Activated CD8-positive, alpha-beta T cell treated with anti-CD3 and anti-CD28 coated beads for 36 hours (primary cell): ENCODE results near the gene GDPD5. TPM values are rescaled to one million over a fixed set of nuclear protein-coding genes. Genes with fewer than 3 reads are reported as not detected.

ENCODE experiments used
- ATAC-seq: fragments of 200-7000 bp; cut with Tn5 transposase; one replicate; pipeline ENCODE4 v1.10.0; 2021; ENCODE audit warnings: mild to moderate bottlenecking, moderate library complexity
- CTCF ChIA-PET: fragments of 350-600 bp; sonication (Branson Sonifier 250); formaldehyde crosslinking; loops from one replicate; lab custom pipeline; 2021; ENCODE audit warnings: antibody characterized with exemption; lab: Charles Lee
- POLR2A ChIA-PET: fragments of 350-600 bp; sonication (Branson Sonifier 250); formaldehyde crosslinking; loops from one replicate; lab custom pipeline; 2021; ENCODE audit warnings: antibody characterized with exemption; lab: Charles Lee
- DNase-seq: peaks from one replicate; pipeline ENCODE4 v3.0.0-alpha.2; 2020
- H3K27ac Mint-ChIP-seq: one replicate; pipeline ENCODE4 v1.8.0; 2021; ENCODE audit warnings: mild to moderate bottlenecking, mixed read lengths
- H3K27me3 Mint-ChIP-seq: one replicate; pipeline ENCODE4 v1.8.0; 2021; ENCODE audit warnings: mixed read lengths
- H3K36me3 Mint-ChIP-seq: one replicate; pipeline ENCODE4 v1.8.0; 2021; ENCODE audit warnings: low read depth, mixed read lengths
- H3K4me1 Mint-ChIP-seq: one replicate; pipeline ENCODE4 v1.8.0; 2021; ENCODE audit warnings: low read depth, mixed read lengths
- H3K4me3 Mint-ChIP-seq: one replicate; pipeline ENCODE4 v1.8.0; 2021; ENCODE audit warnings: mild to moderate bottlenecking, moderate library complexity, mixed read lengths
- H3K9me3 Mint-ChIP-seq: one replicate; pipeline ENCODE4 v1.8.0; 2021; ENCODE audit warnings: mixed read lengths
- intact Hi-C: fragments of 100-400 bp; cut with micrococcal nuclease; formaldehyde crosslinking; loops from one replicate; pipeline ENCODE4 v1.10.0; 2022
- total RNA-seq, 2 experiments: library from RNA; stranded (reverse); gene quantifications; one replicate each; pipeline ENCODE4 v1.2.3, GENCODE V29; 2021
- TF ChIP-seq, protein P1 (sequence below): fragments of 200-600 bp; IDR thresholded peaks from one replicate; pipeline ENCODE4 v1.8.0; 2022; ENCODE audit warnings: antibody characterized with exemption, mild to moderate bottlenecking

GDPD5 gene
- total RNA-seq, 2 experiments from 2014 or later = 7.8 to 11.0 TPM

DNA sequence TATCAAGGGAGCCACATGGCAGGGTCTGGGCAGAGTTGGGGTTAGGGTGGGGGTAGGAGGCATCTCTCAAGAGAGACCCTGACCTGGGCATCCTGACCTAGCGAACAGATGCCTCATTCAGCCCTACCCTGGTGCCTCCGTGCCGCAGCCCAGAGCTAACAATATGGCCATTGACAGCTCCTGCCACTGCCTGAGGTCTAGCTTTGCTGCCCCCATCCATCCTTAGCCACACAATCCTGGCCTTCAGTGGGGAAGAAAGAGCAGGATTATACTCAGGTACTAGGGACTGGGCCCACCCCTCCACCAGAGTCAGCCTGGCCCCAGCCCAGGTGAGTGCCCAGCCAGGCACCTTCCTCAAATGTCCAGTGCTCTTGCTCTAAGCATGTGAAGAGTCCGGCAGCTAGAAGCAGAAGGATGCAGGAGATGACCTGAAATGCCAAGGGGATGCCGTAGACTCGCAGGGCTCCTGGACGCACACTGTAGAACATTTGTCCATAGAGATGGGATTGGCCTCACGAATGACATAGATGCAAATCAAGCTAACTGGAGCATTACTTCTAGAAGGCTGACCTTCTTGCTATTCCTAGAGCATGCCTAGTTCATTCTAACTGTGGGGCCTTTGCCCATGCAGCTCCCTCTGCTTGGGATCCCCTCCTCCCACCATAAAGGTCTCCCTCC is 23.0 kb upstream of the GDPD5 start:
- ChIA-PET POLR2A (interaction anchor here (0.7 to 1.3 kb wide), 4 partner anchors 13 to 181 kb away, joined by 3 to 6 read pairs (median 4); partner anchors contain the start of gene SERPINH1), CTCF (interaction anchor here (0.8 to 2.2 kb wide), 10 partner anchors 10 to 192 kb away, joined by 3 to 9 read pairs (median 6); no protein-coding TSS in a partner anchor)
- H3K36me3 Mint-ChIP-seq = no peaks in the 10 kb centered on the region
- intact Hi-C loops = no loop called here
- TF ChIP-seq, protein P1, sequence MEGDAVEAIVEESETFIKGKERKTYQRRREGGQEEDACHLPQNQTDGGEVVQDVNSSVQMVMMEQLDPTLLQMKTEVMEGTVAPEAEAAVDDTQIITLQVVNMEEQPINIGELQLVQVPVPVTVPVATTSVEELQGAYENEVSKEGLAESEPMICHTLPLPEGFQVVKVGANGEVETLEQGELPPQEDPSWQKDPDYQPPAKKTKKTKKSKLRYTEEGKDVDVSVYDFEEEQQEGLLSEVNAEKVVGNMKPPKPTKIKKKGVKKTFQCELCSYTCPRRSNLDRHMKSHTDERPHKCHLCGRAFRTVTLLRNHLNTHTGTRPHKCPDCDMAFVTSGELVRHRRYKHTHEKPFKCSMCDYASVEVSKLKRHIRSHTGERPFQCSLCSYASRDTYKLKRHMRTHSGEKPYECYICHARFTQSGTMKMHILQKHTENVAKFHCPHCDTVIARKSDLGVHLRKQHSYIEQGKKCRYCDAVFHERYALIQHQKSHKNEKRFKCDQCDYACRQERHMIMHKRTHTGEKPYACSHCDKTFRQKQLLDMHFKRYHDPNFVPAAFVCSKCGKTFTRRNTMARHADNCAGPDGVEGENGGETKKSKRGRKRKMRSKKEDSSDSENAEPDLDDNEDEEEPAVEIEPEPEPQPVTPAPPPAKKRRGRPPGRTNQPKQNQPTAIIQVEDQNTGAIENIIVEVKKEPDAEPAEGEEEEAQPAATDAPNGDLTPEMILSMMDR = no peak
- H3K4me1 Mint-ChIP-seq = peaks cover 4% of the 10 kb centered on the region
- no peaks in the 10 kb centered on the region for H3K9me3 Mint-ChIP-seq
- no peak for ATAC-seq
- no peak for DNase-seq
- H3K4me3 Mint-ChIP-seq = no peak overlapping the region
- no peaks in the 10 kb centered on the region for H3K27me3 Mint-ChIP-seq
- no peak overlapping the region for H3K27ac Mint-ChIP-seq

DNA sequence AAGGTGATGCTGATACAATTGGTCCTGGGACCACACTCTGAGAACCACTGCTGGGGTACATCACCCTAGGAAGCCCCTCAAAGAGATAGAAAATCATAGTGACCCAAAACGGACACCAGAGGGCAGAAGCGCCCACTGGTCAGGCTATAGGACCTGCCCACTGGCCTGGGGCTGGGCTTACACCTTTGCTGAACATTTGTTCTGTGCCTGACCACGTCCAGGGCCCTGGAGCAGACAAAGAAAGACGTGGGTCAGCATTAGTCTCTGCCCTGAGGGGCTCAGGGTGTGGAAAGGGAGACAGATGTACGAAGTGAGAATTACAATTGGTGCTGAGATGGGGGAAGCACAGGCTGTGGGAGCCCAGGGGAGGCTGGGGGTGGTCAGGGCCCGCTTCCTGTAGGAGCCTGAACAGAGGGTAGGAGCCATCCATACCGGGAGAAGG is 21.9 kb upstream of the GDPD5 start:
- H3K27me3 Mint-ChIP-seq = no peaks in the 10 kb centered on the region
- H3K4me1 Mint-ChIP-seq = peaks cover 4% of the 10 kb centered on the region
- H3K9me3 Mint-ChIP-seq = no peaks in the 10 kb centered on the region
- intact Hi-C loops = no loop called here
- H3K27ac Mint-ChIP-seq = peak overlapping the region; percentile 23
- DNase-seq (peak; percentile 66), ATAC-seq (peak; percentile 73)
- no peak overlapping the region for H3K4me3 Mint-ChIP-seq
- CTCF ChIA-PET = interaction anchor here (1.0 to 2.5 kb wide), 7 partner anchors 11 to 35 kb away, joined by 3 to 10 read pairs (median 6); no protein-coding TSS in a partner anchor
- POLR2A ChIA-PET = no interaction called here
- H3K36me3 Mint-ChIP-seq = no peaks in the 10 kb centered on the region
- TF ChIP-seq, protein P1 = peak; percentile 93

DNA sequence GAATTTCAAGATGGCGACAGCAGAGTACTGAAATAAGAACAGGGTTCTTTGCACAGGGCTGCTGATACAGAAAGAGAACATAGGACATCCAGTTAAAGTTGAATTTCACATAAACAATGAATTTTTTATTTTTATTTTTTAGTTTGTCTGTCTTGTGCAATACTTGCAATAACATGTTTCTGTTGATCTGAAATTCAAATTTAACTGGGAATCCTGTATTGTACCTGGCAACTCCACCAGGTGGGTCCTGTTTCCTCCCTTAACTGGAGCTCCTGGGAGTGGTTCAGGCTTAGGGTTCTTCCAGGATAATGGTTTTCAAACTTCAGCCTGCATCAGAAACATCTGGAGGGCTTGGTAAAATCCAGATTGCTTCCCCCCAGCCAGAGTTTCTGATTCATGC is 21.4 kb upstream of the GDPD5 start:
- TF ChIP-seq, protein P1 = no peak
- DNase-seq (no peak), ATAC-seq (no peak)
- POLR2A ChIA-PET = interaction anchor here (0.6 kb wide), 1 partner anchor 8 kb away, joined by 3 read pairs; no protein-coding TSS in a partner anchor
- H3K4me1 Mint-ChIP-seq = peaks cover 4% of the 10 kb centered on the region
- H3K27ac Mint-ChIP-seq = no peak overlapping the region
- no peaks in the 10 kb centered on the region for H3K36me3 Mint-ChIP-seq
- CTCF ChIA-PET = interaction anchor here (0.8 to 2.5 kb wide), 10 partner anchors 9 to 141 kb away, joined by 3 to 10 read pairs (median 4); no protein-coding TSS in a partner anchor
- intact Hi-C loops = no loop called here
- H3K4me3 Mint-ChIP-seq = no peak overlapping the region
- no peaks in the 10 kb centered on the region for H3K27me3 Mint-ChIP-seq
- H3K9me3 Mint-ChIP-seq = no peaks in the 10 kb centered on the region

DNA sequence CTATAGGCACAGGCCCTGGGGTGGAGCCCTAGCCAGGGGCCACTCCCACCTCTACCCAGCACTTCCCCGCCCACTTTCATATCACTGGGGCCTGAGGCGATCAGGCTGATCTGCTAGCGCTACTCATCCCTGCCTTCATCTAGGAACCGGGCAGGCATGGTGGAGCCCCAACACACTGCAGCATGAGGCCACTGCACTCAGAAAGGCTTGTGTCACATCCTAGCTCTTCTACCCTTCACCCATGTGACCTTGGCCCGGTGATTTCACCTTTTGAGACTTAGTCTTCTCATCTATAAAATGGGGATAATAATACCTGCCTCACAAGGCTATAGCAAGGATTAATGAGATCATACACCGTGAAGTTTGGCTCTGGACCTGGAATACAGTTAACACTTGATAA is 18.1 kb upstream of the GDPD5 start:
- no peak overlapping the region for H3K27ac Mint-ChIP-seq
- DNase-seq (no peak), ATAC-seq (peak; percentile 46)
- no peak overlapping the region for H3K4me3 Mint-ChIP-seq
- no peaks in the 10 kb centered on the region for H3K27me3 Mint-ChIP-seq
- no peaks in the 10 kb centered on the region for H3K9me3 Mint-ChIP-seq
- POLR2A ChIA-PET = no interaction called here
- TF ChIP-seq, protein P1 = no peak
- no peaks in the 10 kb centered on the region for H3K4me1 Mint-ChIP-seq
- H3K36me3 Mint-ChIP-seq = no peaks in the 10 kb centered on the region
- CTCF ChIA-PET = interaction anchor here (1.8 kb wide), 1 partner anchor 11 kb away, joined by 11 read pairs; no protein-coding TSS in a partner anchor
- intact Hi-C loops = no loop called here

DNA sequence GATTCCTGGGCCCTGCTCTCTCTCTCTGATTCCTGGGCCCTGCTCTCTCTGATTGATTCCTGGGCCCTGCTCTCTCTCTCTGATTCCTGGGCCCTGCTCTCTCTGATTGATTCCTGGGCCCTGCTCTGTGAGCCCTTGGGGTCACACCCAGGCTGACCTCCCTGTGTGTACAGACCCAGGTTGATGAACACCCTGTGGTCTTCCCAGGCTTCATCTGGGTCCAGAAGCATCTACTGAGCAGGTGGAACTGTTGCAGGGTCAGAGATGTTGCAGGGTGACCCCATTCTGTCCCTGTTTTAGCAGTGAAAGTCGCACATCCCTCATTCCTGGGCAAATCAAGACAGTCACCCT is 16.3 kb upstream of the GDPD5 start:
- H3K36me3 Mint-ChIP-seq = no peaks in the 10 kb centered on the region
- peaks cover 3% of the 10 kb centered on the region for H3K27me3 Mint-ChIP-seq
- intact Hi-C loops = no loop called here
- POLR2A ChIA-PET = no interaction called here
- CTCF ChIA-PET = interaction anchor here (1.8 kb wide), 1 partner anchor 10 kb away, joined by 11 read pairs; no protein-coding TSS in a partner anchor
- H3K27ac Mint-ChIP-seq = no peak overlapping the region
- H3K4me1 Mint-ChIP-seq = peaks cover 16% of the 10 kb centered on the region
- no peak for ATAC-seq
- TF ChIP-seq, protein P1 = no peak
- H3K4me3 Mint-ChIP-seq = no peak overlapping the region
- H3K9me3 Mint-ChIP-seq = no peaks in the 10 kb centered on the region
- DNase-seq = no peak
